Measurements from ENCODE around the gene SSC4D. TPM values are rescaled to one million over a fixed set of nuclear protein-coding genes. Genes with fewer than 3 reads are reported as not detected.

The SSC4D gene
- total RNA-seq, 1 experiment from 2014 or later, result 14.8 TPM

- H3K27ac ChIP-seq (ENCODE audit: insufficient read length, low read depth, low read length), result no peak overlapping the region
- Mint-ChIP-seq H3K27me3 (ENCODE audit: low read depth) (peaks cover 2% of the 10 kb centered on the region), H3K27ac (peak overlapping the region in 1 of 3 experiments; percentile 85; a peak in 3 of 7 replicates), H3K9me3 (no peaks in the 10 kb centered on the region), H3K36me3 (ENCODE audit: insufficient read depth in 1 of 3, low read depth in 3 of 3) (no peaks in the 10 kb centered on the region), H3K4me3 (peak overlapping the region in 1 of 2 experiments; percentile 36; a peak in 1 of 5 replicates), H3K4me1 (peaks cover 22 to 29% of the 10 kb centered on the region in 2 experiments)
- H3K79me1 ChIP-seq (ENCODE audit: insufficient read depth, low read depth, low read length, poor library complexity, severe bottlenecking), result no peaks in the 10 kb centered on the region
- H3K9ac ChIP-seq (ENCODE audit: extremely low read depth, insufficient read length, low read length), result no peak overlapping the region
- H3K4me2 ChIP-seq (ENCODE audit: insufficient read depth, insufficient read length, low read length), result no peak overlapping the region
- no CpG with 5 or more reads among the region's 9 CpGs for WGBS (ENCODE audit: extremely low coverage, insufficient read length, low lambda C conversion rate)
- no peak overlapping the region for H2BK20ac ChIP-seq (ENCODE audit: low read depth, low read length, poor library complexity, severe bottlenecking)
- no peak overlapping the region for H3K18ac ChIP-seq (ENCODE audit: insufficient read length, low read depth, low read length)
- peak overlapping the region; percentile 88 for H4K91ac ChIP-seq (ENCODE audit: insufficient read length, low read depth, low read length)
- TF ChIP-seq CTCF (conservative IDR thresholded peaks at IDR 0.05), result no peak
- H2AK5ac ChIP-seq (ENCODE audit: insufficient read length, low read length), result no peak overlapping the region
- H3K56ac ChIP-seq (ENCODE audit: insufficient read length, low read depth, low read length), result no peak overlapping the region
- no peaks in the 10 kb centered on the region for H3K27me3 ChIP-seq (ENCODE audit: insufficient read depth, low read length)
- H2BK15ac ChIP-seq (ENCODE audit: low read depth, low read length), result no peak overlapping the region
- H2BK120ac ChIP-seq (ENCODE audit: low read depth, low read length, poor library complexity, severe bottlenecking), result no peak overlapping the region
- no peak overlapping the region for H4K5ac ChIP-seq (ENCODE audit: insufficient read length, low read depth, low read length)
- H3K79me2 ChIP-seq (ENCODE audit: insufficient read depth, low read length), result no peaks in the 10 kb centered on the region
- no peak overlapping the region for H2BK12ac ChIP-seq (ENCODE audit: insufficient read length, low read depth, low read length)
- H3T11ph ChIP-seq (ENCODE audit: low read length), result no peak overlapping the region
- H3K14ac ChIP-seq (ENCODE audit: insufficient read depth, low read length), result no peak overlapping the region; the same call in 1 of the 2 replicates
- H4K20me1 ChIP-seq (ENCODE audit: control insufficient read depth, insufficient read depth, insufficient read length), result no peaks in the 10 kb centered on the region
- no peak overlapping the region for H4K8ac ChIP-seq (replicated peaks; ENCODE audit: insufficient read length, low read depth, low read length)
- H3K4me1 ChIP-seq (ENCODE audit: insufficient read depth, low read length), result peaks cover 5% of the 10 kb centered on the region; the same call in 1 of the 2 replicates
- no peak overlapping the region for H3K23ac ChIP-seq (ENCODE audit: insufficient read length, low read depth, low read length)
- H3K9me3 ChIP-seq (ENCODE audit: control insufficient read depth, low read depth, low read length), result no peaks in the 10 kb centered on the region
- H3K23me2 ChIP-seq (ENCODE audit: insufficient read length, low read depth, low read length, poor library complexity, severe bottlenecking), result no peaks in the 10 kb centered on the region
- H3K4ac ChIP-seq (ENCODE audit: low read depth, low read length), result no peak overlapping the region
- no peak overlapping the region for H2BK5ac ChIP-seq (ENCODE audit: insufficient read length, low read length)
- no peak overlapping the region for H2AFZ ChIP-seq (ENCODE audit: low read length)
- no peak for DNase-seq
Observed at GRCh38 chr7:76425156-76425555, 15.7 kb upstream of the SSC4D start.

Measured in H9 (cell line).